Caco-2 (cell line): ENCODE data around the gene ZNF473. TPM values are rescaled to one million over a fixed set of nuclear protein-coding genes. Genes with fewer than 3 reads are reported as not detected.
"Not testable (repeated sequence)": the region's sequence is repeated elsewhere in the genome, so short reads cannot be mapped to it uniquely, and the experiment has no call there.

Experiments used
- BruUV-seq: library from RNA; stranded (reverse); fragments of 400-500 nt; replicated peaks from 2 replicates; lab custom pipeline; 2021; lab: Mats Ljungman, UMichigan
- CTCF ChIA-PET: fragments of 300-600 bp; sonication (Branson Sonifier 250); formaldehyde crosslinking; loops from one replicate; lab custom pipeline; 2022; ENCODE audit warnings: antibody characterized with exemption; lab: Charles Lee
- POLR2A ChIA-PET: fragments of 300-600 bp; sonication (Branson Sonifier 250); formaldehyde crosslinking; loops from one replicate; lab custom pipeline; 2022; ENCODE audit warnings: antibody characterized with exemption; lab: Charles Lee
- DNase-seq, 2 experiments: peaks; one replicate each; pipeline versions ENCODE4 v3.0.0 to v3.0.0-alpha.2; 2020 to 2022
- H3K27me3 ChIP-seq: replicated peaks from 2 replicates; pipeline ENCODE4 v1.6.0; 2011; ENCODE audit warnings: low read length; ENCODE audit not compliant: control insufficient read depth, insufficient read depth
- H3K36me3 ChIP-seq: 2 replicates; pipeline ENCODE4 v1.5.1; 2011; ENCODE audit warnings: low read length; ENCODE audit not compliant: control insufficient read depth, insufficient read depth
- H3K4me1 ChIP-seq: fragments of 250-450 bp; sonication (Bioruptor Pico); 2 replicates; pipeline ENCODE4 v1.5.1; 2020; ENCODE audit warnings: mild to moderate bottlenecking
- H3K4me3 ChIP-seq: 2 replicates; pipeline ENCODE4 v1.5.1; 2011; ENCODE audit warnings: low read depth, mild to moderate bottlenecking, control low read depth, low read length
- H3K9me3 ChIP-seq: fragments of 250-450 bp; sonication (Bioruptor Pico); 2 replicates; pipeline ENCODE4 v1.5.1; 2020; ENCODE audit warnings: mild to moderate bottlenecking, moderate library complexity
- H3K27ac Mint-ChIP-seq: one replicate; pipeline ENCODE4 v1.8.0; 2022; ENCODE audit warnings: mixed read lengths; ENCODE audit not compliant: unreplicated experiment
- H3K27me3 Mint-ChIP-seq: one replicate; pipeline ENCODE4 v1.8.0; 2022; ENCODE audit warnings: mixed read lengths; ENCODE audit not compliant: insufficient read depth, unreplicated experiment
- H3K36me3 Mint-ChIP-seq: one replicate; pipeline ENCODE4 v1.8.0; 2022; ENCODE audit warnings: mild to moderate bottlenecking, mixed read lengths; ENCODE audit not compliant: insufficient read depth, unreplicated experiment
- H3K4me1 Mint-ChIP-seq: one replicate; pipeline ENCODE4 v1.8.0; 2022; ENCODE audit warnings: low read depth, mixed read lengths; ENCODE audit not compliant: unreplicated experiment
- H3K4me3 Mint-ChIP-seq: one replicate; pipeline ENCODE4 v1.8.0; 2022; ENCODE audit warnings: mild to moderate bottlenecking, moderate library complexity, mixed read lengths; ENCODE audit not compliant: unreplicated experiment
- H3K9me3 Mint-ChIP-seq: one replicate; pipeline ENCODE4 v1.8.0; 2022; ENCODE audit warnings: mixed read lengths; ENCODE audit not compliant: unreplicated experiment
- intact Hi-C: fragments of 100-400 bp; cut with micrococcal nuclease; formaldehyde crosslinking; loops from one replicate; pipeline ENCODE4 v1.10.0; 2022; ENCODE audit not compliant: unreplicated experiment
- total RNA-seq: library from RNA; stranded (reverse); gene quantifications from 2 replicates; pipeline ENCODE4 v1.2.3, GENCODE V29; 2022
- TF ChIP-seq, protein P1 (sequence below), 2 experiments: fragments of 200-600 bp in 1 of 2; IDR thresholded peaks; 1 replicate in 1 of 2; 2 replicates in 1 of 2; pipeline versions ENCODE4 v1.5.1 to v1.8.0; 2011 to 2022; ENCODE audit warnings: antibody characterized with exemption in 1 of 2, control low read depth in 1 of 2, inconsistent platforms in 1 of 2, low read depth in 1 of 2, low read length in 1 of 2, mild to moderate bottlenecking in 1 of 2, moderate library complexity in 1 of 2; ENCODE audit not compliant: insufficient read depth in 1 of 2, severe bottlenecking in 1 of 2, unreplicated experiment in 1 of 2

Gene ZNF473
- total RNA-seq, 1 experiment from 2014 or later: 22.3 TPM

DNA sequence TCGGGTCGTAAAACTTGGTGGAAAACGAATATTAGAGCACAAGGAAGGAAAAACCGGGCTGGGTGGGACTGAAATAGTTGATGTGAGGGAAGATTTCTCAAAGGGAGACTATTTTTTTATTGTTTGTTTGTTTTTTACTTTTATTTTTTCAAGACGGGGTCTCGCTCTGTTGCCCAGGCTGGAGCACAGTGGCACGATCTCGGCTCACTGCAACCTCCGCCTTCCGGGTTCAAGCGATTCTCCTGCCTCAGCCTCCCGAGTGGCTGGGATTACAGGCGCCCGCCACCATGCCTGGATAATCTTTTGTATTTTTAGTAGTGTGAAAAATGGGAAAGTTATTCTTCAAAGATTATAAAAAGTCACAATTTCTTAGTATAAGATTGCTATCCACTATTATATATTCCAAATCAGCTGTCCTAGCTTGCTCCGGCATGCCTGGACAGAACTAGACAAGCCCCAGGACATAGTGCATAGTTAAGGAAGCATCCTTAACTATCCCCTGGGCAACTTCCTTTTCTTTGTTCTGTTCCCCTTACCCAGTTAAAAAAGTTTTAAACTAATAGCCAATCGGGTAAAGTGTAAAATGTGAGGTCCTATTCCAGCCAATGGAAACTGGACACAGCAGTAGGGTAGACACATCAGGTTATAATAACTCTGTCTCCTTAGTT, 25.6 kb downstream of the ZNF473 start:
- Mint-ChIP-seq H3K4me3 (peak overlapping the region; percentile 76), H3K4me1 (peaks cover 13% of the 10 kb centered on the region), H3K36me3 (peaks cover 44% of the 10 kb centered on the region), H3K27ac (peak overlapping the region; percentile 86)
- CTCF ChIA-PET, H3K27me3 ChIP-seq, DNase-seq, H3K27me3 Mint-ChIP-seq, H3K9me3 Mint-ChIP-seq, H3K36me3 ChIP-seq, BruUV-seq: not testable (repeated sequence)
- peaks cover 18% of the 10 kb centered on the region for H3K4me1 ChIP-seq
- POLR2A ChIA-PET: interaction anchor here (0.6 kb wide), 1 partner anchor 141 kb away, joined by 3 read pairs; no protein-coding TSS in a partner anchor
- peak overlapping the region; percentile 56 for H3K4me3 ChIP-seq
- H3K9me3 ChIP-seq: peaks cover 11% of the 10 kb centered on the region; the same call in 1 of the 2 replicates
- intact Hi-C loops: loop anchor here (2.0 kb wide), 1 partner anchor 27 kb away; the partner anchor contains the start of gene VRK3

- no peak for DNase-seq
- intact Hi-C loops: loop anchor here (2.0 kb wide), 1 partner anchor 27 kb away; the partner anchor contains the start of gene VRK3
- Mint-ChIP-seq H3K36me3 (peaks cover 38% of the 10 kb centered on the region), H3K9me3 (no peaks in the 10 kb centered on the region), H3K27me3 (no peaks in the 10 kb centered on the region), H3K27ac (no peak overlapping the region), H3K4me1 (peaks cover 13% of the 10 kb centered on the region), H3K4me3 (peak overlapping the region; percentile 76)
- H3K4me3 ChIP-seq: no peak overlapping the region
- H3K27me3 ChIP-seq: no peaks in the 10 kb centered on the region
- TF ChIP-seq, protein P1, sequence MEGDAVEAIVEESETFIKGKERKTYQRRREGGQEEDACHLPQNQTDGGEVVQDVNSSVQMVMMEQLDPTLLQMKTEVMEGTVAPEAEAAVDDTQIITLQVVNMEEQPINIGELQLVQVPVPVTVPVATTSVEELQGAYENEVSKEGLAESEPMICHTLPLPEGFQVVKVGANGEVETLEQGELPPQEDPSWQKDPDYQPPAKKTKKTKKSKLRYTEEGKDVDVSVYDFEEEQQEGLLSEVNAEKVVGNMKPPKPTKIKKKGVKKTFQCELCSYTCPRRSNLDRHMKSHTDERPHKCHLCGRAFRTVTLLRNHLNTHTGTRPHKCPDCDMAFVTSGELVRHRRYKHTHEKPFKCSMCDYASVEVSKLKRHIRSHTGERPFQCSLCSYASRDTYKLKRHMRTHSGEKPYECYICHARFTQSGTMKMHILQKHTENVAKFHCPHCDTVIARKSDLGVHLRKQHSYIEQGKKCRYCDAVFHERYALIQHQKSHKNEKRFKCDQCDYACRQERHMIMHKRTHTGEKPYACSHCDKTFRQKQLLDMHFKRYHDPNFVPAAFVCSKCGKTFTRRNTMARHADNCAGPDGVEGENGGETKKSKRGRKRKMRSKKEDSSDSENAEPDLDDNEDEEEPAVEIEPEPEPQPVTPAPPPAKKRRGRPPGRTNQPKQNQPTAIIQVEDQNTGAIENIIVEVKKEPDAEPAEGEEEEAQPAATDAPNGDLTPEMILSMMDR (IDR thresholded peaks at IDR 0.05; ENCODE audit: insufficient read depth in 1 of 2, low read depth in 1 of 2, low read length in 1 of 2, severe bottlenecking in 1 of 2, unreplicated experiment in 1 of 2): no peak
- peaks cover 7% of the 10 kb centered on the region; the same call in 1 of the 2 replicates for H3K9me3 ChIP-seq
- ChIA-PET CTCF (no interaction called here), POLR2A (no interaction called here)
- H3K36me3 ChIP-seq: no peaks in the 10 kb centered on the region
- no TSS peak for BruUV-seq
- H3K4me1 ChIP-seq: peaks cover 18% of the 10 kb centered on the region
Observed at GRCh38 chr19:50051964-50052363, 26.2 kb downstream of the ZNF473 start.

DNA sequence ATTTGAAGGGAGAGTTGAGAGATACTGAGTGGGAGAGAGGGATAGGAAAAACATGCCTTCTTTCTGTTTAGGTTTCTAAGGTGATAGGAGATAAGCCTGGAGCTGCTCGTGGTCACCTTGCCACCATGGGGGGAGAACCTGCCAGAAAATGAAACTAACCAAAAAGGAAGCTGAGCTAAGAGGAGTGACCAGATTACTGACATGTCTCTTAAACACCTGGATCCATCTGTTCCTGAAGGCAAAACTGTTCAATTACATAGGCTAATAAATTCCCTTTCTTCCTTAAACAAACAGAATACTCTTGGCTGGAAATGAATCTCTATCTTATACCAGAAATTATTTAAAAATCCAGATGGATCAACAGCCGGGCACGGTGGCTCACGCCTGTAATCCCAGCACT, 27.3 kb downstream of the ZNF473 start:
- ChIA-PET CTCF (no interaction called here), POLR2A (no interaction called here)
- H3K4me1 Mint-ChIP-seq: peaks cover 7% of the 10 kb centered on the region
- DNase-seq: no peak
- peaks cover 26% of the 10 kb centered on the region for H3K36me3 Mint-ChIP-seq
- Histone ChIP-seq H3K36me3 (no peaks in the 10 kb centered on the region), H3K9me3 (peaks cover 13% of the 10 kb centered on the region), H3K4me1 (peaks cover 10% of the 10 kb centered on the region), H3K4me3 (no peak overlapping the region), H3K27me3 (no peaks in the 10 kb centered on the region)
- H3K27ac Mint-ChIP-seq: no peak overlapping the region
- intact Hi-C loops: no loop called here
- H3K4me3 Mint-ChIP-seq: no peak overlapping the region
- no peaks in the 10 kb centered on the region for H3K9me3 Mint-ChIP-seq
- no peaks in the 10 kb centered on the region for H3K27me3 Mint-ChIP-seq
- BruUV-seq: no TSS peak
- TF ChIP-seq, protein P1 (IDR thresholded peaks at IDR 0.05; ENCODE audit: insufficient read depth in 1 of 2, low read depth in 1 of 2, low read length in 1 of 2, severe bottlenecking in 1 of 2, unreplicated experiment in 1 of 2): no peak
